ENCODE results near the gene PLA2G3. TPM values are rescaled to one million over a fixed set of nuclear protein-coding genes. Genes with fewer than 3 reads are reported as not detected.
"Not testable (repeated sequence)": the region's sequence is repeated elsewhere in the genome, so short reads cannot be mapped to it uniquely, and the experiment has no call there.

The PLA2G3 gene
- total and polyA plus RNA-seq, 2 donors (not counting 3 experiments of a cell fraction or from before 2014, with no cell fraction given): 0.75 to 0.84 TPM

GRCh38 chr22:31112547-31113091, 27.7 kb downstream of the PLA2G3 start:
- H3K27ac ChIP-seq (ENCODE audit: insufficient read depth, low read depth, low read length); H3K4me3 ChIP-seq (replicated peaks in 1 of 3; ENCODE audit: insufficient read depth in 1 of 3, low read depth in 1 of 3, low read length in 3 of 3); H3K4me2 ChIP-seq (ENCODE audit: insufficient read depth, low read length); intact Hi-C loops (cut with micrococcal nuclease); H3K4me1 ChIP-seq (ENCODE audit: control insufficient read depth, extremely low read depth, insufficient read depth, low read length); FAIRE-seq; H2AFZ ChIP-seq (ENCODE audit: low read depth, low read length); DNase-seq (ENCODE audit: low read depth, low spot score); H3K9me3 ChIP-seq (replicated peaks; ENCODE audit: control insufficient read depth, insufficient read depth, low read length); H3K36me3 ChIP-seq (ENCODE audit: control insufficient read depth in 2 of 2, extremely low read depth in 1 of 2, insufficient read depth in 2 of 2, low read length in 2 of 2); H3K27me3 ChIP-seq (ENCODE audit: control insufficient read depth in 2 of 2, insufficient read depth in 2 of 2, low read length in 2 of 2); dilution Hi-C loops (cut with MboI; ENCODE audit: extremely low pct_ligation_motif_present, low sequenced_read_pairs); H3K9ac ChIP-seq (replicated peaks; ENCODE audit: extremely low read depth, insufficient read depth, low read length); POLR2A ChIA-PET; H3K9me1 ChIP-seq (replicated peaks; ENCODE audit: control insufficient read depth, extremely low read depth, insufficient read depth, low read length); H3K79me2 ChIP-seq (ENCODE audit: control insufficient read depth, insufficient read depth, low read length); H4K20me1 ChIP-seq (replicated peaks; ENCODE audit: control insufficient read depth, extremely low read depth, insufficient read depth, low read length); BruUV-seq (replicated peaks): not testable (repeated sequence)
- CTCF ChIA-PET: interaction anchor here (0.6 to 7.5 kb wide), 3 partner anchors 19 to 160 kb away, joined by 3 to 231 read pairs (median 7); partner anchors contain the start of gene RNF185

DNA sequence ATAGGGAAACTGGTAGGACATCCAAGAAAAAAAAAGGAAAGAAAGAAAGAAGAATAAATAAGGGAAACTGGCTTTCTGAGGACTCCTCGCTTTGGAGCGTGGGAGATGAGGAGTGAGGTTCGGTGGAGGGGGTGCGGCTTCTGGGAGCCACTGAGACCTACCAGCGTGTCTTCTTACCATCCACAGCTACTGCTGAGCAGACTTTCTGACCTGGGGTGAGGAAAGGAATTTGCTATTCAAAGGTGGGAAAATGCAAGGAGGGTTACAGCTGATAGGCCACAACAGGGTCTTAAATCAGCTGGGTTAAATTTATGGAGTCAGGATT, 32.5 kb downstream of the PLA2G3 start:
- no peaks in the 10 kb centered on the region for H3K9me1 ChIP-seq (replicated peaks; ENCODE audit: control insufficient read depth, extremely low read depth, insufficient read depth, low read length)
- H2AFZ ChIP-seq (ENCODE audit: low read depth, low read length): peak overlapping the region; percentile 63
- dilution Hi-C loops (cut with MboI; ENCODE audit: extremely low pct_ligation_motif_present, low sequenced_read_pairs): no loop called here
- H3K9ac ChIP-seq (replicated peaks; ENCODE audit: extremely low read depth, insufficient read depth, low read length): peak overlapping the region; percentile 47
- H3K9me3 ChIP-seq (replicated peaks; ENCODE audit: control insufficient read depth, insufficient read depth, low read length): no peaks in the 10 kb centered on the region
- ChIA-PET CTCF (interaction anchor here (0.7 to 7.5 kb wide), 37 partner anchors 8 to 501 kb away, joined by 3 to 231 read pairs (median 7); partner anchors contain the start of genes INPP5J, LIMK2, MORC2 and PLA2G3), POLR2A (interaction anchor here (1.0 kb wide), 1 partner anchor 9 kb away, joined by 3 read pairs; no protein-coding TSS in a partner anchor)
- DNase-seq (ENCODE audit: low read depth, low spot score): no peak
- TF ChIP-seq MYC (IDR thresholded peaks at IDR 0.05; ENCODE audit: low read depth, low read length): no peak
- TF ChIP-seq, protein P1, sequence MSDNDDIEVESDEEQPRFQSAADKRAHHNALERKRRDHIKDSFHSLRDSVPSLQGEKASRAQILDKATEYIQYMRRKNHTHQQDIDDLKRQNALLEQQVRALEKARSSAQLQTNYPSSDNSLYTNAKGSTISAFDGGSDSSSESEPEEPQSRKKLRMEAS (IDR thresholded peaks at IDR 0.05; ENCODE audit: insufficient read depth, insufficient read length): no peak
- no peak for TF ChIP-seq GATA2 (IDR thresholded peaks at IDR 0.05; ENCODE audit: insufficient read depth, insufficient read length, low read depth, low read length)
- no peak for TF ChIP-seq EZH2 (IDR thresholded peaks at IDR 0.05; ENCODE audit: borderline replicate concordance, low read depth, low read length, severe bottlenecking)
- no peak for TF ChIP-seq POLR2AphosphoS5 (IDR thresholded peaks at IDR 0.05; ENCODE audit: insufficient read depth, low read depth, low read length)
- no peak for TF ChIP-seq POLR2A (IDR thresholded peaks at IDR 0.05; ENCODE audit: low read depth, low read length)
- no peak for TF ChIP-seq JUN (IDR thresholded peaks at IDR 0.05; ENCODE audit: borderline replicate concordance, insufficient read depth, insufficient read length, low read depth)
- no peak for TF ChIP-seq FOS (IDR thresholded peaks at IDR 0.05; ENCODE audit: borderline replicate concordance, insufficient read depth, low read length)
- TF ChIP-seq, protein P2, sequence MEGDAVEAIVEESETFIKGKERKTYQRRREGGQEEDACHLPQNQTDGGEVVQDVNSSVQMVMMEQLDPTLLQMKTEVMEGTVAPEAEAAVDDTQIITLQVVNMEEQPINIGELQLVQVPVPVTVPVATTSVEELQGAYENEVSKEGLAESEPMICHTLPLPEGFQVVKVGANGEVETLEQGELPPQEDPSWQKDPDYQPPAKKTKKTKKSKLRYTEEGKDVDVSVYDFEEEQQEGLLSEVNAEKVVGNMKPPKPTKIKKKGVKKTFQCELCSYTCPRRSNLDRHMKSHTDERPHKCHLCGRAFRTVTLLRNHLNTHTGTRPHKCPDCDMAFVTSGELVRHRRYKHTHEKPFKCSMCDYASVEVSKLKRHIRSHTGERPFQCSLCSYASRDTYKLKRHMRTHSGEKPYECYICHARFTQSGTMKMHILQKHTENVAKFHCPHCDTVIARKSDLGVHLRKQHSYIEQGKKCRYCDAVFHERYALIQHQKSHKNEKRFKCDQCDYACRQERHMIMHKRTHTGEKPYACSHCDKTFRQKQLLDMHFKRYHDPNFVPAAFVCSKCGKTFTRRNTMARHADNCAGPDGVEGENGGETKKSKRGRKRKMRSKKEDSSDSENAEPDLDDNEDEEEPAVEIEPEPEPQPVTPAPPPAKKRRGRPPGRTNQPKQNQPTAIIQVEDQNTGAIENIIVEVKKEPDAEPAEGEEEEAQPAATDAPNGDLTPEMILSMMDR (IDR thresholded peaks at IDR 0.05; ENCODE audit: extremely low read depth in 1 of 2, insufficient read depth in 1 of 2, low read depth in 1 of 2, low read length in 2 of 2): no peak
- FAIRE-seq: no peak
- intact Hi-C loops (cut with micrococcal nuclease): loop anchor here (1.0 kb wide), 5 partner anchors 19 to 164 kb away; no protein-coding TSS in a partner anchor
- peak overlapping the region; percentile 48 for H3K4me2 ChIP-seq (ENCODE audit: insufficient read depth, low read length)
- peaks cover 3% of the 10 kb centered on the region in 2 experiments for H3K36me3 ChIP-seq (ENCODE audit: control insufficient read depth in 2 of 2, extremely low read depth in 1 of 2, insufficient read depth in 2 of 2, low read length in 2 of 2)
- no peaks in the 10 kb centered on the region for H4K20me1 ChIP-seq (replicated peaks; ENCODE audit: control insufficient read depth, extremely low read depth, insufficient read depth, low read length)
- no TSS peak for BruUV-seq (replicated peaks)
- no peaks in the 10 kb centered on the region for H3K79me2 ChIP-seq (ENCODE audit: control insufficient read depth, insufficient read depth, low read length)
- H3K4me1 ChIP-seq (ENCODE audit: control insufficient read depth, extremely low read depth, insufficient read depth, low read length): peaks cover 11% of the 10 kb centered on the region
- H3K27ac ChIP-seq (ENCODE audit: insufficient read depth, low read depth, low read length): peak overlapping the region; percentile 6
- H3K4me3 ChIP-seq (replicated peaks in 1 of 3; ENCODE audit: insufficient read depth in 1 of 3, low read depth in 1 of 3, low read length in 3 of 3): peak overlapping the region in 2 of 3 experiments; percentile 17 to 23
- no peaks in the 10 kb centered on the region for H3K27me3 ChIP-seq (ENCODE audit: control insufficient read depth in 2 of 2, insufficient read depth in 2 of 2, low read length in 2 of 2)
